ENCODE results near the gene KRTAP4-11.

DNA sequence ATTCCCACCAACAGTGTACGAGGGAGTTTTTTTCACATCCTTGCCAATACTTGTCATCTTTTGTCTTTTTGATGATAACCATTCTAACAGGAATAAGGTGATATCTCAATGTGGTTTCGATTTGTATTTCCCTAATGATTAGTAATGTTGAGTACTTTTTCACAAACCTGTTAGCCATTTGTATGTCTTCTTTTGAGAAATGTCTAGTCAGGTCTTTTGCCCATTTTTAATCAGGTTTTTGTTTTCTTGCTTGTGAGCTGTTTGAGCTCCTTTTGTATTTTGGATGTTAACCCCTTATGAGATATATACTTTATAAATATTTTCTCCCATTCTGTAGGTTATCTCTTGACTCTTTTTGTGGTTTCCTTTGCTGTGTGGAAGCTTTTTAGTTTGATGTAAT is 33.4 kb upstream of the KRTAP4-11 start:
- no peak for TF ChIP-seq POLR2A (IDR thresholded peaks at IDR 0.05)
- TF ChIP-seq, protein P1, sequence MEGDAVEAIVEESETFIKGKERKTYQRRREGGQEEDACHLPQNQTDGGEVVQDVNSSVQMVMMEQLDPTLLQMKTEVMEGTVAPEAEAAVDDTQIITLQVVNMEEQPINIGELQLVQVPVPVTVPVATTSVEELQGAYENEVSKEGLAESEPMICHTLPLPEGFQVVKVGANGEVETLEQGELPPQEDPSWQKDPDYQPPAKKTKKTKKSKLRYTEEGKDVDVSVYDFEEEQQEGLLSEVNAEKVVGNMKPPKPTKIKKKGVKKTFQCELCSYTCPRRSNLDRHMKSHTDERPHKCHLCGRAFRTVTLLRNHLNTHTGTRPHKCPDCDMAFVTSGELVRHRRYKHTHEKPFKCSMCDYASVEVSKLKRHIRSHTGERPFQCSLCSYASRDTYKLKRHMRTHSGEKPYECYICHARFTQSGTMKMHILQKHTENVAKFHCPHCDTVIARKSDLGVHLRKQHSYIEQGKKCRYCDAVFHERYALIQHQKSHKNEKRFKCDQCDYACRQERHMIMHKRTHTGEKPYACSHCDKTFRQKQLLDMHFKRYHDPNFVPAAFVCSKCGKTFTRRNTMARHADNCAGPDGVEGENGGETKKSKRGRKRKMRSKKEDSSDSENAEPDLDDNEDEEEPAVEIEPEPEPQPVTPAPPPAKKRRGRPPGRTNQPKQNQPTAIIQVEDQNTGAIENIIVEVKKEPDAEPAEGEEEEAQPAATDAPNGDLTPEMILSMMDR (IDR thresholded peaks at IDR 0.05): no peak
